H1 (cell line): Measurements from ENCODE around the gene ERO1B. TPM values are rescaled to one million over a fixed set of nuclear protein-coding genes. Genes with fewer than 3 reads are reported as not detected.

Experiments used
- CBX5 ChIP-seq: fragments of 300-800, 300-1000 bp; sonication (generic); IDR thresholded peaks from 2 replicates; pipeline ENCODE4 v1.7.1; 2016; ENCODE audit warnings: antibody characterized with exemption, low read length, low read depth
- MAX ChIP-seq: IDR thresholded peaks from 2 replicates; pipeline ENCODE4 v1.6.1; 2012; ENCODE audit warnings: inconsistent platforms
- polyA plus RNA-seq, 7 experiments: library from polyadenylated mRNA; depleted of rRNA in 3 of 7; stranded (reverse) in 5 of 7; unstranded in 2 of 7; fragments of >200 nt in 5 of 7; fragments of 200-250 nt in 2 of 7; gene quantifications; 1 replicate in 5 of 7; 2 replicates in 1 of 7; 4 replicates in 1 of 7; pipeline versions ENCODE4 v1.2.1 to v1.2.3, GENCODE V29; 2011 to 2013; ENCODE audit warnings: missing spikeins in 2 of 7, mixed read lengths in 2 of 7
- total RNA-seq: library from RNA; stranded (reverse); fragmentation: NEBNext Ultra II Directional; extraction: Animal tissue kit (Norgen Biotek cat#: 25700); gene quantifications from 2 replicates; pipeline ENCODE4 v1.2.1, GENCODE V29; 2021

The ERO1B gene
- total and polyA plus RNA-seq, 2 of the 8 experiments (the other 6 are each of a cell fraction or from before 2014, with no cell fraction given) = 0.74 to 5.6 TPM

GRCh38 chr1:236302941-236303340, 21.2 kb upstream of the ERO1B start (continued):
- TF ChIP-seq MAX (no peak), CBX5 (no peak)
